ENCODE measurements around the gene MFSD2A.
A peak's percentile ranks its signal among the peaks of the same experiment; 100 is the strongest.
"Not testable (repeated sequence)": the region's sequence is repeated elsewhere in the genome, so short reads cannot be mapped to it uniquely, and the experiment has no call there.

MFSD2A gene

DNA sequence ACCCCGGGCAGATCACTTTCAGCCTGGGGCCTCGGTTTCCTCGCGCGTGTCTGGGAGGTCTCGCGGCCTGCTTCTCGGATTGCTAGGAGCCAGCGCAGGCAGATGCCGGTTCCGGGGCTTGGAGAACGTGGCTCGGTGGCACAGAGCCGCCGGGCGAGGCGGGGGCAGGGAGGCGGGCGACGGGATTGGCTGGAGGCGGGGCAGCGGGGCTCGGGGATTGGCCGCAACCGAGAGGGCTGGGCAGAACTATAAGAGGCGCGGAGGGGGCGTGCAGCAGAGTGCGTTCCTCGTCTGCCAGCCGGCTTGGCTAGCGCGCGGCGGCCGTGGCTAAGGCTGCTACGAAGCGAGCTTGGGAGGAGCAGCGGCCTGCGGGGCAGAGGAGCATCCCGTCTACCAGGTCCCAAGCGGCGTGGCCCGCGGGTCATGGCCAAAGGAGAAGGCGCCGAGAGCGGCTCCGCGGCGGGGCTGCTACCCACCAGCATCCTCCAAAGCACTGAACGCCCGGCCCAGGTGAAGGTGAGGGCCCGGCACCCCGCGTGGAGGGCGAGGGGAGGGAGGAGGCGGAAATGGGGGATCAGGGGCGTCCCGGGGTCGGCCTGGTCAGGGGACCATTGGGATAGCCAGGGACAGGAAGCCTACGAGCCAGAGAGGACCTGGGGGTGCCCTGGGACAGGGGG, at the start of gene MFSD2A:
Gene MFSD2A (plus strand): TSS at position 276 of the 677 bp plus-strand sequence. CDS start 148 bp downstream, at position 424.
- DNase-seq = peak; percentile 88

DNA sequence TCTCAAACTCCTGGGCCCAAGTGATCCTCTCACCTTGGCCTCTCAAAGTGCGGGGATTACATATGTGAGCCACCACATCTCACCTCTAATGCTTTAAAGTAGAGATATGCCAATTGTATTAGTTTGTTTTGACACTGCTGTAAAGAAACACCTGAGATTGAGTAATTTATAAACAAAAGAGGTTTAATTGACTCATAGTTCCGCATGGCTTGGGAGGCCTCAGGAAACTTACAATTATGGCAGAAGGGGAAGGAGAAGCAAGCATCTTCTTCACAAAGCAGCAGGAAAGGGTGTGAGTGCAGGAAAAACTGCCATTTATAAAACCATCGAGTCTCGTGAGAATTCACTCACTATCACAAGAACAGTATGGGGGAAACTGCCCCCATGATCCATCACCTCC, 49.8 kb upstream of the MFSD2A start:
- DNase-seq = no peak

DNA sequence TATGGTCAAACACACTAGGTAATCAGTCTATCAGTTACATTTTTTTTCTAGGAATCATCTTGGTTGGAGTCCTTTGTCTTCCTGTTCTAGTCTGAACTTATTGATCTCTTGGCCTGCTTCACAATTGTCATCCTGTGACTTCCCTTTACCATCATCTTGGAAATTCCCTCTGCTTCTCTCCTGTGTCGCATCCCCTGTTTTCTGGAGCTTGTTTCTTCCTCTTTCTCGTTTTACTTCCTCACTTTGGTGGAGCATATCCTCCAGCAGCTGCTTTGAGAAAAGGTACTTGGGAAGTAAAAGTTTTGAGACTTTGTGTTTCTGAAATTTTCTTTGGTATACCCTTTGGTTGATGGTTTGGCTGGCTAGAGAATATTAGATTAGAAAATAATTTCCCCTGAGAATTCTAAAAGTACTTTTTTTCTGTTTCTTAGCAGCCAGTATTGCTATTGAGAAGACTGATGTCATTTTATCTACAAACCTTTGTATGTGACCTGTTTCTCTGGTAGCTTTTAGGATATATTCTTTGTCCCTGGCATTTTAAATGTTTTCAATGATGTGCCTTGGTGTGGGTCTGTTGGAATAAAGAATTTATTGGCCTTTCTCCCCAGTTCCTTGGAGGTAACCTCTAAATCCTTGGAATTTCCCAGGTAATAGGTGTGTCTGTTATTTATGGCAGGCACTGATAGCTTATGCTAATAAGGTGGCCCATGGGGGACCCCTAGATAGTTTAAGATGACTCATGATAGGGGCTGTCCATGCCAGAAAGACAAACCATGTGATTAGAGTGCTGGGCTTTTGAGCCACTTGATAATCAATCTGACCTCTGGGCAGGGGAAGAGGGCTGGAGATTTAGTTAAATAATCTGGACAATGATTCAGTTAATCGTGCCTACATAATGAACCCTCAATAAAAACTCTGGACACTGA, 47.2 kb upstream of the MFSD2A start:
- peak; percentile 14 for DNase-seq

DNA sequence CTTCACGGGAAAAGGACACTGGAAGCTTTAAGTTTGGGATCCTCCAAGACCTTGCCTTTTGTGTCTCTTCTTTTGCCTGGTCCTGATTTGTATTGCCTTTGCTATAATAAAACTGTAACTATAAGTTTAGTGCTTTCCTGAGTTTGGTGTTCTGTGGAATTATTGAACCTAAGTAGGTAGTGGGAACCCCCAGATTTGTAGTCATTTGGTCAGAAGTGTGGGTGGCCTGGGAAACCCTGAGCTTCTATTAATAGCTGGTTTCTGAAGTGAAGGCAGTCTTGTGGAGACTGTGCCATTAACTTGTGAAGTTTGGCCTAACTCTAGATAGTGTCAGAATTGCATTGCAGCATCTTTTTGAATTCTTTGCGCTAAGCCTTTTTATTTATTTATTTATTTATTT, 46.4 kb upstream of the MFSD2A start:
- no peak for DNase-seq

DNA sequence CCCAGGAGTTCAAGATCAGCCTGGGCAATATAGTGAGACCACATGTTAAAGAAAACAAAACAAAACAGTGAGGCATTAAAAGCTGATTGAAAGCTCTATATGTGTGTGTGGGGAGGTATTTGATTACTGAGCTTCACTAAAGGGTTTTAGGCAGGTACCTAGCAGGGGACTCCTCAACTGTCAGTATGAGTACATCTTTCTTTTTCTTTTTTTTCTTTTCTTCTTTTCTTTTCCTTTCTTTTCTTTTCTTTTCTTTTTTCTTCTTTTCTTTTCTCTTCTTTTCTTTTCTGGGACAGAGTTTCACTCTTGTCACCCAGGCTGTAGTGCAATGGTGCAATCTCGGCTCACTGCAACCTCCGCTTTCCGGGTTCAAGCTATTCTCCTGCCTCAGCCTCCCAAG, 44.7 kb upstream of the MFSD2A start:
- no peak for DNase-seq

DNA sequence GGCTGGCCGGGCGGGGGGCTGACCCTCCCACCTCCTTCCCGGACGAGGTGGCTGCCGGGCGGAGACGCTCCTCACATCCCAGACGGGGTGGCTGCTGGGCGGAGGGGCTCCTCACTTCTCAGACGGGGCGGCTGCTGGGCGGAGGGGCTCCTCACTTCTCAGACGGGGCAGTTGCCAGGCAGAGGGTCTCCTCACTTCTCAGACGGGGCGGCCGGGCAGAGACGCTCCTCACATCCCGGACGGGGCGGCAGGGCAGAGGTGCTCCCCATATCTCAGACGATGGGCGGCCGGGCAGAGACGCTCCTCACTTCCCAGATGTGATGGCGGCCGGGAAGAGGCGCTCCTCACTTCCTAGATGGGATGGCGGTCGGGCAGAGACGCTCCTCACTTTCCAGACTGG, 41.8 kb upstream of the MFSD2A start:
- not testable (repeated sequence) for DNase-seq

DNA sequence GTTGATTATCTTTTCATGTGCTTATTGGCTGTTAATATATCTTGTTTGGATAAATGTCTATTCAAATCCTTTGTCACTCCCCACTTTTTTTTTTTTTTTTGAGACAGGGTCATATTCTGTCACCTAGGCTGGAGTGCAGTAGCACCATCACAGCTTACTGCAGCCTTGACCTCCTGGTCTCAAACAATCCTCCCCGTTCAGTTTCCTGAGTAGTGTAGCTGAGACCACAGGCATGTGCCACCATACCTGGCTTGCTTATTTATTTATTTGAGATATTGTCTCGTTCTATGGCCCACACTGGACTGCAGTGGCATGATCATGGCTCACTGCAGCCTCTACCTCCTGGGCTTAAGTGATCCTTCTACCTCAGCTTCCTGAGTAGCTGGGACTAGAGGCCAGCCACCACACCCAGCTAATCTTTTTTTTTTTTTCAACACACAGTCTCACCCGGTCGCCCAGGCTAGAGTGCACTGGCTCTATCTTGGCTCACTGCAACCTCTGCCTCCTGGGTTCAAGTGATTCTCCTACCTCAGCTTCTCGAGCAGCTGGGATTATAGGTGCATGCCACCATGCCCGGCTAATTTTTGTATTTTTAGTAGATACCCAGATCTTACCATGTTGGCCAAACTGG, 39.3 kb upstream of the MFSD2A start:
- no peak for DNase-seq

DNA sequence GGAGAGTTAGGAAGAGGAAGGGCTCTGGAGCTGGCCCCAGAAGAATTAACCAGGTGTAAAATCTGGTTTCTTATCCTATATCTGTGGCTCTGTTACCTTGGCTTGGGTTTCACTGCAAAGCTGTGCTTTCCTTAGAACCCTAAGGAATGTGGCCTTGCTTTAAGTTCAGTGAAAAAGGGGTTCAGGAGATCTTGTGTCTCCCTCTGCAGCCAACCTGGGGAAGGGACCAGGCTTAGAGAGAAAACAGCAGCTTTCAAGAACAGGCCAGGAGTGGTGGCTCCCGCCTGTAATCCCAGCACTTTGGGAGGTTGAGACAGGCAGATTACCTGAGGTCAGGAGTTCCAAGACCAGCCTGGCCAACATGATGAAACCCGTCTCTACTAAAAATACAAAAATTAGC, 37.1 kb upstream of the MFSD2A start:
- no peak for DNase-seq

DNA sequence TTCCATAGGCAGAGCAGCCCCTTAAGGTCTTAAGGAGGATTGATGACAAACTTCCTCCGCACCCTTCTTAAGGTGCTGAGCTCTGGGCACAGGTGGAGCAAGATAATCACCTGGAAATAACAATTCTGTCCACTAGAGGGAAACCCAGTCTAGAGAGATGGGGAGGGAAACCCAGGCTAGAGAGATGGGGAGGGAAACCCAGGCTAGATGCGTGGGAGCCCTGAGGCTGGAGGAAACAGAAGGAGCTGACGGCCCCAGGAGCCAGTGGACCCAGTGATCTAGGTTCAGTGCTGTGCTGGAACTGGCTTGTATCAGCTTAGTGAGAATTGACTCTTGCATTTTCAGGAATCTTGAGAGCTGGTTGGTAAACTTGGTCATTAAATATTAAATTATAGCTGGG, 35.4 kb upstream of the MFSD2A start:
- DNase-seq = peak; percentile 39

DNA sequence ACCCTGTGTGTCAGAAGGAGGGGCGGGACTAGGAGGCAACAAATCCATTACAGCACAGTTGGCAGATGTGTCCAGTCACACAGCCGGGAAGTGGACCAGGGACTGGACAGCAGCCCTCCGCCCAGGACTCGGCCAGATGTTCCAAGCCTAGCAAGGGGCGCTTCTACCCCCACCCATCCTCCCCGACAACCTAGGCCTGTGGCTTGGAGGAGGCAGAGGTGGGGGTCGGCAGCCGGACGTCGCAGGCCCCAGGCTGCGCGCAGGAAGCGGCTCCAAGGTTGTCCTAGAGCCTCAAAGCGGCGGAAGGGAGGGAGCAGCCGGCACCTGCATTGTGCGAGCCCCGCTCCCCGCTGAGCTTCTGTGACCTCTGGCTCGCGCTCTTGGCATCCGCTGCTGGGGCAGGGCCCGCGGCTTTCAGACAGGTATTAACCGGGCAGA, 32.7 kb upstream of the MFSD2A start:
- DNase-seq = no peak

DNA sequence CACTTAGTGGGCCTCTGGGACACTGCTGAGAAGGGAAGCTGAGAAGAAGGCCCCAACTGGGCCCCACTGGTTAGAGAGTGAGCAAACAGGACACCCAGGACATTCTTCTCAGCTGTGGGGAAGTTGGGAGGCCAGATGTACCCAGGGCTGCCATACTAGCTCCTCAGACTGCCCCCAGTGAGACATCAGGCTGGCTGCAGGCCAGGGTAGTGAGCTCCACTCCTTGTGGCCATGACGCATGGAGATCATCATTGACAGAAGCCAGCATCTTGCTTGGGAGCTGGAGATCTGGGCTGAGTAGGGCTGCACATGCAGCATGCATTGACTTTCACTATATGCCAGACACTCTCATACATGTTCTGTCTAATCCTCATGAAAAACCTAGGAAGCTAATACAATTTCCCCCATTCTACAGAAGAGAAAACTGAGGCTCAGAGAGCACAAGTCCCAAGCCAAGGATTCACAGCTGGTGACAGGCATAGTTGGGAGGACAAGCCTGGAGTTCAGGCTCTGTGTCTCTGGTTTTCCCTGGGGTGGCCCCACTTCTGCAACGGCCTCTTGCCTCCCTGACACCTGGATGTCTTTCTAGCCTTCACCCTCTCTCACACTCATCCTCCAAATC, 29.1 kb upstream of the MFSD2A start:
- DNase-seq = peak; percentile 11

DNA sequence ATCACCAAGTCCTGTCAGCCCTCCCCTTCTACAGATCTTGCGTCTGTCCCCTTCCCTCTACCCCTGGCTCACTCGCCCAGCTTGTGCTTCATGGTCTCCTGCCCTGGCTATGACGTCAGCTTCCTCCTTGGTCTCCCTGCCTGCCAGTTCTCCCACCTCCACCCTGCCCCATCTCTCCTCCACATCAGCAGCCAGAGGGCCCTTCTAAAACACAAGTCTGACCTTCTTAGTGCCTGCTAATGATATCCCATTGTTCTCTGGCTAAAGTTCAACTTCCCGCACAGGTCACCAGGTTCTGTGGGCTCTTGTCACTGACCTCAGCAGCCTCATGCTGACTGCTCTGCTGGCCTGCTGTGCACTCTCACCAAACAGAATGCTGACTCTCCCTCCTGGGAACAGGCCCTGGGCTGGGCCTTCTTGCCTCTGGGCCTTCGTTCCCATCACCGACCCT, 28.6 kb upstream of the MFSD2A start:
- DNase-seq = peak; percentile 15

DNA sequence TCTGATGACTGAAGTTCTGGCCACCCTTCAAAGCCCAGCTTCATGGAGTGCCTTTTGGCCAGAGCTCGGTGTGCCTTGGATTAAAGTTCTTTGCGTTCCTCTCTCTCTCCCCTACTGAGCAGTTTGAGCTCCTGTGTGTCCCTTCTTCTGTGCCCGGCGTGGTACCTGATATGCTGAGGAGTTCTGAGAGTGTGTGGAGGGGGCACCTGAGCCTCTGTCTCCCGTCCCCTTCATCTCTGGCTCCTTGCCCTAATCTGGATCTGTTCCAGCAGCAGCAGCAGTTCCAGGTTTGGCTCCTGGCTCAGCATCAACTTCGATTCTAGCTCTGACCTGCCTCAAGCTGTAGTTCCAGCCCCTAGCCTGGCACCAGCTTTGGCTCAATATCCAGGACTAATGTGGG, 28.1 kb upstream of the MFSD2A start:
- DNase-seq = no peak

DNA sequence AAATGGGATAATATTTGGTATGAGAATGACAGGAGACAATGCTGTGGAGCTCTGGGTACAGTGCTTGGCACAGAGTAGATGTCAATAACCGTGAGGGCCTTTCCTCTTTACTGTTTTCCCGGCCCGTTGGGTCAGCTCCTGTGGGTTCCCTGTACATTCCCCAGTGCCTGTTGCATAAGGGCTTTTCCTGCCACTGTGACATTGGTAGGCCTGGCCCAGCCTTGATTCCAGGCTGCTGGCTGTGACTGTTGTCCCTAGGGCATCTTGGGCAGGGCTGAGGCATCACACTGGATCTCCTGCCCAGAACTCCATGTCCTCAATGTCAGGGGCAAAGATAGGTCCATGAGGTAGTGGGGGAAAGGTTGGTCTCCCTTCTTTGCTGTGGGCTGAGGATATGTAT, 27.4 kb upstream of the MFSD2A start:
- no peak for DNase-seq

DNA sequence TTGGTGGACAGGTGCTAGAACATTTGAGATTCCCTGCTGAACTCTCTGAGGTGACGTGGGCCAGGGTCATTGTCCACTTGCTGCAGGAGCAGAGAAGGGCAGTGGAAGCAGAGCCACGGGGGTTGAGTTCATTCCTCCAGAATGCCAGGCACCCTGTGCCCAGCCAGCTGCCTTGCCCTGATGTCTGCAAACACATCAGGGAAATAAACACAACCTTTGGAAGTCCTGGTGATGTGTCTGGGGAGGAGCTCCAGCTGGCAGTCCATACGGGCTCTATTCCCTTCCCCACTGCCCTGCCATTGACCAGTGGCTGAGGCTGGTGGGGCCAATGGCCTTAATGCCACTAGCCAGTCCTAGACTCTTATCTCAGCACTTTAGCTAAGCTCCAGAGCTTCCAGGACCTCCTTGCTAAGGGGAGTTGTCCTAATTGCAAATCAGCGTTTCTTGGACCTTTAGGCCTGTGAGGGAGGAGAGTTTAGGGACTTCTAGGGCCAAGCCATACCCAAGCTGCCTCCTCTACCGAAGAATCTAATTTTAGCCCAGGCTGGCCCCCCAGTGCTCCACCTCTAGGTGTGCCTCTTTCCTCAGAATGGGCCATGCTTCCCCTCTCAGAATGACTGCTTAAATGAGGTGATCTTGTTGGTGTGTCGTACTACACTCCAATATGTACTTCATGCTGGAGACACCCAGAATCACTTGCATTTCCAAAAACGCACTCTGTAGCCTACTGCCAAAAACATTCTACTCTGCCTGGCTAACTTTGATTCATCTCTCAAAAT, 25.9 kb upstream of the MFSD2A start:
- no peak for DNase-seq

DNA sequence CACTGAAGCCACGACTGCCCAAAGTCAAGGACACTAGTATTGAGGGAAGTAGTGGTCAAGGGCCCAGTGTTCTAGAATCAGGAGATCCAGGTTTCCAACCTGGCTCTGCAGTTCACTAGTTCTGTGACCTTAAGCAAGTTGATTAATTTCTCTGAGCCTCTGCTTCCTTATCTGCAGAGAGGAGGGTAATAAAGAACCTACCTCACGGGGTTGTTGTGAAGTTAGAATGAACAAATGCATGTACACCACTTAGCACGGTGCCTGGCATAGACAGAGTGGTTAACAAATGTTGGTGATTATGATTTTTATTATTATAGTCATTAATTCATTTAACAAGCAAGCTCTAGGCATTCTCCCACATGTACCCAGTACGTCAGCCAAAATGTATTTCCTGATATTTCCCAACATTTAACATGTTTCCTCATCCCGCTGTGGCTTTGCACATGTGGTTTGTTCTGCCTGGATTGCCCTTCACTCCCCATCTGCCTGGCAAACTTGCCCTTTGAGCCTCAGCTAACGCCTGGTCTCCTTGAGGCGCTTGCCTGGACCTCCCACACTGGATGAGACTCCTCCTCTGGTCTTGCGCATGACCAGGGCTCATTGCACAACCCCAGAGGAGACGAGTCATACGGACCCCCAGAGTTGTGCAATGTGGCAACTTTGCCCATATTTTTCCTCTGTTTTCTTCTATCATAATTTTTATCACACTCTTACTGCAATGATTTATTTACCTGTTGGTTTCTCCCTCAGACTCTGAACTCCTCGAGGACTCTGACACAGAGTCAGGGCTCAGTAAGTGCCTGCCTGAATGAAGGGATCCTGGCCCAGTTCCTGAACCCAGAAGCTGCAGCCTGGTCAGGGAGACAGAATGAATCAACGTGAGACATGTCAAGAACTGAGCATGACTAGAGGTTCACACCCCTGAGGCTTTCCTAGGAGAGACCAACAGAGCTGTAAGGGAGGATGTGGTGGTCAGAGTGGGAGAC, 20.7 kb upstream of the MFSD2A start:
- peak; percentile 72 for DNase-seq

DNA sequence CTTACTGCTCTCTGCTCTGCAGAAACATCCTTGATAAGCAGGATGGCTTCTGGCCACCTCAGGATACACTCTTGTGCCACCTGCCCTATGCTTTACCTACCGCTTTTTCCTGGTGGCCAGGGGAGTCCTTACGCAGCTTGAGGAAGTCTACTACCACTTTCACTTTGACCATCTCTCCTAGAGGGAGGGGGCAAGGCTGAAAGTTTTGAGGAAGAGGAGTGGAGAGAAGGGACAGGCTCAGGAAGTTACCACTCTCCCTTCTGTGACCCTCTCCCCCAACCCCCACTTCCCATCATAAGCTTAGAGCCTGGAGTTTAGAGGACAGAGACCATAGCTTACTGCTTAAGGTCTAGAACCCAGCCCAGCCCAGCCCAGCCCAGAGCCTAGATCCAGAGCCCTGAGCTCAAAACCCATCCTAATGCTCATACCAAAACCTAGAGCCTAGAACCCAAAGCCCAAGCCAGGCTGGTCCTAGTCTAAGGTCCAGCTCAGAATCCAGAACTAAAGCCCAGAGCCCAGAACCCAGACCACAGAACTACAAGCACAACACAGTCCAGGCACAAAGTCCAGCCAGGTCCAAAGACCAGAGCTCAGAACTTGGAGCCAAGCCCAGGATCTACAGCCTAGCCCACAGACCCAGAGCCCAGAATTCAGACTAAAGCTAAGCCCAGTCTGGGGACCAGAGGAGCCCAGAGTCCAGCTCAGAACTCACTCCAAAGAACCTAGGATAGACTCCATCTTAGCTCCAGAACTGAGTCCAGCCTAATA, 18.0 kb upstream of the MFSD2A start:
- DNase-seq = no peak

DNA sequence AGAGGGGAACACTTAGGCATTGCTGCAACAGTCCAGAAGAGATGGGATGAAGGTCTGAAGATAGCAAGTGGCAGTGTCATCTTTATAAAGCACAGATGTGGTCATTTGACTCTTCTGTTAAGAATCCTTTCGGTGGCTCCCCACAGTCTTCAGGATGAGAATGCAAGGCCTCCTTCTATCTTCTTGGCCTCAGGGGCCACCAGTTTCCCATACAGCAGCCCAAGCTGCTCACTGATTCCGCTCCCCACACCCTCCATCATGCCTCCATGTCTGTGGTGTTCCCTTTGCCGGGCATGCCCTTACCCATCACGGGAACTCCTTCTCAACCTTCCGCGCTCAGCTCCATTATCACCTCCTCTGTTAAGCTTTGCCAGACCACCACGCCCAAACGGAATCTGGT, 16.1 kb upstream of the MFSD2A start:
- no peak for DNase-seq

DNA sequence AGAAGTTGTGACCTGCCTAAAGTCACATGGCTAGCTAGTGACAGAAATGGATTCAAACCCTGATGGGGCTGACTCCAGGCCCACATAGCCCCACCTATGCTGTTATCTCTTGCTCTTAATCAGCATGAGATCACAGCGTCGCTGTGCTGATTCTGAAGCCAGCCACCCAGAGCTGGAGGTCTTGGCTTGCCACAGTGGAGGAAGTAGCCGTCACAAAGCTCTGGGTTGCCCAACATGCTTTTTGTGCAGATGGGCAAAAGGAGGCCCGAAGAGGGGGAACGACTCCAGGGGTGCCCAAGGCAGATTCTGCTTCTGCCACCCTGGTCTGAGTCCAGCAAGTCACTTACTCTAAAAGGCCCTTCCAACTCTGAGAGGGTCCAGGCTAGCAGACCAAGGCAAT, 14.7 kb upstream of the MFSD2A start:
- peak; percentile 36 for DNase-seq

All from CD4-positive, alpha-beta T cell treated with Interferon gamma for 1 hour (primary cell).